Activated CD8-positive, alpha-beta memory T cell treated with anti-CD3 and anti-CD28 coated beads for 24 hours (primary cell): ENCODE results near the gene TMEM213.
"Not testable (repeated sequence)": the region's sequence is repeated elsewhere in the genome, so short reads cannot be mapped to it uniquely, and the experiment has no call there.

Experiments
- DNase-seq: peaks from one replicate; pipeline ENCODE4 v3.0.0-alpha.2; 2020

The TMEM213 gene

GRCh38 chr7:138798836-138799235 is 1.0 kb downstream of the TMEM213 start:
- DNase-seq = no peak

DNA sequence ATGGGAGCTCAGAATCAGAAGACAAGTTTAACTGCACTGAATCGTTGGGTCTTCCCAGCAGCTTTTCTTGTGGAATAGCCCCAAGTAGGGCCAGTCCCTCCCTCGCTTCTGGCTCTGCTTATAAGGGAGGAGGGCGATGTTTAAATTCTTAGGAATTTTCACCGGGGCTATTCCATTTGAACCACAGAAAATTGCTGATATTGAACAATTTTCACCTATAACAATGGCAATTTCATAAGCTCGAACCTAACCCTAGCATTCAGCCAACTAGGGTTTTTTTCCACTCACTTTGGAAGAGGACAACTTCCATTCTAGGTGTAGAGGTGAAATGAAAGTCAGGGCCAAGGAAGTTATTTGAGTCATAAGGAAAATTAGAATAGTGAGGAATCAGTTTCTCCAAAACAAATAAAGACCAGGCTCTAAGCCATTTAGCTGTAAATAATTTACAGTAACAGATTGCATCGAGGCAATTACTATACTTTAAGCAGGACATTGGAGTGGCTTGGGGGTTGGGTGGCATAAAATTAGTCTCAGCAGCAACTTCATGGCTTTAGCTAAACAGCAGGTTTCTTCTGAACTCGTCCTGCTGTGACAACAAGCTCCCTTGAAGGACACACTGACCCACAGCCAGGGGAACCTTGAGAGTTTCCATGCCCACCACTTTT is 1.7 kb downstream of the TMEM213 start:
- DNase-seq = no peak

DNA sequence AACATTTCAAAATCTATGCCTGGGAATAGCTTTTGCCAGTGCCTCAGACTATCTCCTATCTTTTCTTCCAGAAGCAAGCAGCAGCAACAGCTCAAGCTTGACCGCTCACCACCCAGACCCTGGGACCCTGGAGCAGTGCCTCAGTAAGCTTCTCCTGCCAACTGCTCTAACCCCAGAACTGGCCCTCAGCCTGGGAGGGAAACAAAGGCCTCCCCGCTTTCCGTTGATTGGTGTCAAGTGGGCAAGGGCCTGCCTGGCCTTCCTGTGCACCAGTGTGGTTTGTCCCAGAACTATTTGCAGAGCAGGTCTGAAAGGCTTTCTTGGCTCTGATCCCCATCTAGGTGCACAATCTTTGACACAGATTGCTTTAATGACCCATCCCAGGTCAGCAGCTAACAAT is 3.5 kb downstream of the TMEM213 start:
- no peak for DNase-seq

DNA sequence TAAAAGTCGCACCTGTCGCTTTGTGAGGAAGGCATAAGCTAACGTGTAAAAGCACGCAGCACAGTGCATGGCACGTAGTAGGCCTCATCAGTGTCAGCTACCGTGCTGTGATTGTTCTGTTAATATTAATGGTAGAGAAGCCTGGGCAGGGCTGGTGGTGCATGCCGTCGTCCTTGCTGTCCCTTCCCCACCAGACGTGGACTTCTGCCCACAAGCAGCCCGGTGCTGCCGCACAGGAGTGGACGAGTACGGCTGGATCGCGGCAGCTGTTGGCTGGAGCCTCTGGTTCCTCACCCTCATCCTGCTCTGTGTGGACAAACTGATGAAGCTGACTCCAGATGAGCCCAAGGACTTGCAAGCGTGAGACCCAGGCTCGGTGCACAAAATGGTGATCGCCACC is 4.9 kb downstream of the TMEM213 start:
- no peak for DNase-seq

DNA sequence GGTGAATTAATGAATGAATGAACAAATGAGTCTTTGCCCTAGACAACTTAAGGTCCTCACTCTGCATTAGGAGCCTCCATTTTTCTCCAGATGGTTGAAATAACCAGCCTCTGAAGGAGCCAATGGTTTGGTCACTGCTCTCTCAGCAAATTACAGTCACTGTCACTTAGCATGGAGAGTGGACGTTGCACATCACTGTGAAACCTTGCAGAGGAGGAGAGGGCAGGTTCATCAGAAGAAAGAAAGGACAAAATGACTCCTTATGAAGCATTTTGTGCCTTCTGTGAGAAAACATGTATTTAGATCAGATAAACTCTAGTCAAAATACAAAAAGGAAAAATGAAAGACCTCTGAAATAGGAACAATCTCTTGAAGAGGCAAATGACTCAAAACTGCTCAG is 6.8 kb downstream of the TMEM213 start:
- no peak for DNase-seq

GRCh38 chr7:138809346-138809745 is 11.6 kb downstream of the TMEM213 start:
- DNase-seq = no peak

DNA sequence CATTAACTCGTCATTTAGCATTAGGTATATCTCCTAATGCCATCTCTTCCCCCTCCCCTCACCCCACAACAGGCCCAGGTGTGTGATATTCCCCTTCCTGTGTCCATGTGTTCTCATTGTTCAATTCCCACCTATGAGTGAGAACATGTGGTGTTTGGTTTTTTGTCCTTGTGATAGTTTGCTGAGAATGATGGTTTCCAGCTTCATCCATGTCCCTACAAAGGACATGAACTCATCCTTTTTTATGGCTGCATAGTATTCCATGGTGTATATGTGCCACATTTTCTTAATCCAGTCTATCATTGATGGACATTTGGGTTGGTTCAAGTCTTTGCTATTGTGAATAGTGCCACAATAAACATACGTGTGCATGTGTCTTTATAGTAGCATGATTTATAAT is 13.5 kb downstream of the TMEM213 start:
- not testable (repeated sequence) for DNase-seq

DNA sequence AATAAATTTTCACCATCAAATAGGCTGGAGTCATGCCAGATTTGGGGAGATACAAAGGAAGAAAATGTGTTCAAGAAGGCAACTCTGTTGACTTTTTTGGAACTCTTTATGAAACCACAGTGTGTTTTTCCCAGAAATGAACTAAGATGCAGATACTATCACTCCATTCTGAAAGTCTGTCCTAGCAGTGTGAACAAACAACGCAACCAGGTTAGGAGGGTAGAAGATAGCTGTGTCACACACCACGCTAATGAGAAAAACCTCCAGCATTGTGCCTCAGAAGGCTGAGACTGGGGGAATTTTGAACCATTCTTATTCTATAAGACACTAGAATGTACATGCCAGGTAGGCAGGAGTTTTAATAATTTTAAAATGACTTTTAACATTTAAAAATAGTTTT is 16.2 kb downstream of the TMEM213 start:
- DNase-seq = no peak

DNA sequence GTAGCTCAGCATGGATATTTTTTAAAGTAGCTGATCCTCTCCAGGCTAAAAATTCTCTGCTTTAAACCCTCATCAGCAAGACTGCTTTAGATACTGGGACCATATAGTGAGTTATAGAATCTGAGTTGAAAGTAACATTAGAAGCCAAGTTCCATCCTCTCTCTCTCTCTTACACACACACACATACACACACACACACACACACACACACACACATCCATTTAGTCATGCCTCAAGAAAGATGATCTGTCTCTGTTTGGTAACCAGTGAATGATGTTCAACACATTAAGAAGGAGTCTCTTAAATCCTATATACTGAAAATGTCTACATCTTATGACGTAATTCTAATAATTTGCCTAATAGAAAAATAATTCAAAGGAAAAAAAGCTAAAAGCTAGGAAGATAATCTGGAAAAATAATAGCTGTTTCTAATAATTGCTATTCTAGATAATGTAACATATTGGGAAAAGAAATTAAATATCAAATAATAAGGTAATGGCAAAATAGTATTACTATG is 17.1 kb downstream of the TMEM213 start:
- DNase-seq = no peak

DNA sequence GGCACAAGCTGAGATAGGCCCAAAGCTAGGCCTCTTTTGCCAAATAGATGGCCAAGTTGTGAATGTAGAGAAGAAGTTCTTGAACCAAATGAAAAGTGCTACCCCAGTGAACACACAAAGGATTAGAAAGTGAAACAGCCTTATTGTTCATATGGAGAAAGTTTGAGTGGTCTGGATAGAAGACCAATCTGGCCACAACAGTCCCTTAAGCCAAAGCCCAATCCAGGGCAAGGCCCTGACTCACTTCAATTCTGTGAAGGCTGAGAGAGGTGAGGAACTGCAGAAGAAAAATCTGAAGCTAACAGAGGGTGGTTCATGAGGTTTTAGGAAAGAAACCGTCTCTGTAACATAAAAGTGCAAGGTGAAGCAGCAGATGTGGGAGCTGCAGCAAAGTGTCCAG is 18.9 kb downstream of the TMEM213 start:
- no peak for DNase-seq

GRCh38 chr7:138819625-138820024 is 21.8 kb downstream of the TMEM213 start:
- DNase-seq = no peak

DNA sequence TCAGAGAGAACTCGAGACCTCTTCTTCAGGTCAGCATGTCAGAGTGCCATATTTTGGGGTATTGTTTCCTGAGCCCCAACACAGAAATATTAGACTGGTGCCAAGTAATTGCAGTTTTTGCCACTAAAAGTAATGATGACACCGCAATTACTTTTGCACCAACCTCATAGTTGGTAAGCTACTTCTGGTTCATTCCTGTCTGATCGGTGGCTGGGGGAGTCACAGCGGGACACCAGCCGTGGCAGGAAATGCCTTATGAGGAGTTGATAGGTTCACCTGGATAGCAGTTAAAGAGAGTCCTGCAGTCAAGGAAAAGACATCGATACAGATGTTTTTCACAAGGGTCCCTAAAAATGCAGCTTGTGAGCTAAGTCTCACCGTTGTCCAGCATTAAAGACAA is 24.1 kb downstream of the TMEM213 start:
- DNase-seq = no peak

DNA sequence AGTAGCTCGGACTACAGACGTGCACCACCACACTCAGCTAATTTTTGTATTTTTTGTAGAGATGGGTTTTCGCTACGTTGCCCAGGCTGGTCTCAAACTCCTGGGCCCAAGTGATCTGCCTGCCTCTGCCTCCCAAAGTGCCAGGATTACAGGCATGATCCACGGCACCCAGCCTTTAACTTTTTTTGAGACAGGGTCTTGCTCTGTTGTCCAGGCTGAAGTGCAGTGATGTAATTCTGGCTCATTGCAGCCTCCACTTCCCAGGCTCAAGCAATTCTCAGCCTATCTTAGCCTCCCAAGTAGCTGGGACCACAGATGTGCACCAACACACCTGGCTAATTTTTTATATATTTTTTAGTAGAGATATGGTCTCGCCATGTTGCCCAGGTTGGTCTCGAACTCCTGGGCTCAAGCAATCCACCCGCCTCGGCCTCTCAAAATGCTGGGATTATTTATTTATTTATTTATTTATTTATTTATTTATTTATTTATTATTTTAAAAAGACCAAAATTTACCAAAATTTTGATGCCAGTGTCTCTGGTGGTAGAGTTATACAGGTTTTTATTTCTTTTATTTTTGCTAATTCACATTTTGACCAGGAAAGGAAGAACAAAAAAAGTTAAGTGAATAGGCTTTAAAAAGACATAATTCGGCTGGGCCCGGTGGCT is 25.2 kb downstream of the TMEM213 start:
- no peak for DNase-seq

GRCh38 chr7:138825049-138825721 is 27.4 kb downstream of the TMEM213 start:
- no peak for DNase-seq

GRCh38 chr7:138828302-138828701 is 30.5 kb downstream of the TMEM213 start:
- DNase-seq = no peak

GRCh38 chr7:138829335-138829734 is 31.5 kb downstream of the TMEM213 start:
- DNase-seq = no peak

DNA sequence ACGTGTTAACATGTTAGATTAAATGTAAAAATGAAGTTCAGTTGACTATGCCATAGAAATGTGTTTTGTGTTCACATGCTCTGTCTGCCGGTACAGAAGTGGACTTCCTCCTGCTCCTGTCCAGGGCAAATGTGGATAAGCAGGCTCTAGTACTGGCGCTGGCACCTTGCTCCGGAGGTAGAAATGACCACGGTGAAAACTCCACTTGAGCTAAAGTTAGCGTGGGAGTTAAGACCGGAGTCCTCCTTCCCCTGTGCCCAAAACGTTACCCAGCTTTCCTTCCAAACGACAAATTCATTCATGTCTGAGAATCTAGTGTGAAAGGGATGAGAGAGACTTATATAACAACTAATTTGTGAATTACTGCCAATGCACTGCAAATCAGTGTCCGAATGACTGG is 35.2 kb downstream of the TMEM213 start:
- DNase-seq = no peak

- no peak for DNase-seq
Measured at GRCh38 chr7:138833596-138833995, 35.8 kb downstream of the TMEM213 start.

DNA sequence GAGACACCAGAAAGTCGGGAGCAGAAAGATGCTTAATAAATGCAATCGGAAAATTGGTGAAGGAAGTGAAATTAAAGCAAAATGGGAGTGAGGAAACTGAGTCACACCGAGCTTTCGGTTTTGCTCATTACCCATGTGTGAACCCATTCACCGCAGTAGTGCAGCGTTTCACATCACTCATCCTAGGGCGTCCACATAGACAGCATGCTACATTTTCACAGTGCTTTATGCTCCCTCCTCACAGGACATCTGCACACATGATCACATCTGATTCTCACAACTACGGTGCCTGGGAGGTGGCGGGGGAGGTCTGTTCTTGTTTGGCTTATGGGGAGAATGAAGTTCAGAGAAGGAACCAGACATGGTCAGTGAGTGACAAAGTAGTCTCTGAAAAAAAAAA is 36.8 kb downstream of the TMEM213 start:
- no peak for DNase-seq

DNA sequence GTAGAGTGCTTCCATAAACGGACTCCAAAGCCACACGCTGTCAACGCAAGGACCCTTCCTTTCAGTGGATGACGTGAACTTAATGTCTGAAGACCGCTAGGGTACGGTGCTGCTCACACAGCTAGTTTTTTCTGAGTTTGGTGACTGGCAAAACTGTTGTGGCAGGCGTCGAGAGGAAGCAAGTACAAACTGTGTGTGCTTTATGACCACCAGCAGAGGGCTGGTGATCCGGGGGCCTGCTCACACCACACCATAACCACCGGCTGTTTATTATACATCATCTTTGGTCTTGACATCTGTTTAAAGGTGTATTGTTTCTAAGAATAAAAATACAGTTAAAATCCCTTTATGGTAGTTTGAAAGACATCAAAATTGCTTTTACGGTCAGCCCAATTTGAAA is 37.3 kb downstream of the TMEM213 start:
- DNase-seq = no peak

DNA sequence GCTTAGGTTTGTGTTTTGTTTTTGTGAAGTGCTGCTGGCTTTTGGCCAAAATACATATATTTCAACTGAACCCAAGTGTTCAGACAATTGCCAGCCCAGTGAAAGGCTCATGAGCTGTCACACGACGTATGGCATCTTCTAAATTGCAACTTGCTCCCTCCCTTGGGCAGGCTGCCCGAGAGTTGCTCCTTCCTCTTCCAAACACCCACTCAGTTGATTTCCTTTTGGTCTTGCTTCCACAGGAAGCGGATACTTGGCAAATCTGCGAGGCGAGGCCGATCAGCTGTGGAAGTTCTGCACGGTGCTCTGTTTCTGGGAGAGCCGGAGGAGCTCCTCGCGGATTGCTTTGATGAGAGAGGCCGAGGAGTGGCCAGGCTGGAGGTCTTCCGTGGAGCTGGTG is 39.8 kb downstream of the TMEM213 start:
- DNase-seq = no peak

DNA sequence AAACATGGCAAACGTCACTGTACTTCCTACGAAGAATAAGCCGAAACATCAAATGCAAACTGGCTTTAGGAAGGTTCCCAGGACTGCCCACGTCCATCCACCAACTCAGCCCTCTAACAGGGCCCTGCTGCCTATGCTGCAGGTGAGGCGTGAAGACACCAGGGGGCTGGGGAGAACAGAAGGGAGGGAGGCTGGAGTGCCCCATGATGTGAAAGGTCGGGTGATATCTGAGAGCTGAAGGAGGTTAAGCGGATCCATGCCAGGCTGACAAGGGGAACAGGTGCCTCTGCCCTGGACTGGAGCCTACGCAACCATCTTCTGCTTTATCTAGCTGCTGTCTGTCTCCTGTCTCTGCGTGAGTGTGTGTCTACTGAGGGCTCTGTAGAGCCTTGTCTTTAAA is 40.4 kb downstream of the TMEM213 start:
- no peak for DNase-seq

- DNase-seq = no peak
Measured at GRCh38 chr7:138842111-138842510, 44.3 kb downstream of the TMEM213 start.
